Spleen (tissue), 10 donors: ENCODE measurements around the gene GNPTG. TPM values are rescaled to one million over a fixed set of nuclear protein-coding genes. Genes with fewer than 3 reads are reported as not detected.

Experiments used
- polyA plus RNA-seq, 3 donors: library from polyadenylated mRNA; stranded (reverse); fragments of 200-250 nt; gene quantifications; one replicate each; pipeline ENCODE4 v1.2.1, GENCODE V29; 2013
- total RNA-seq, 7 donors: library from RNA; depleted of rRNA in 3 of 7; stranded (reverse); fragments of >200 nt in 3 of 7; fragmentation: NEBNext Ultra II Directional in 4 of 7; extraction: Animal tissue kit (Norgen Biotek cat#: 25700) in 4 of 7; gene quantifications; one replicate each; pipeline versions ENCODE4 v1.1.0 to v1.2.1, GENCODE V29; 2016 to 2021
- donor health status: healthy with polysubstance abuse.
- donor health status: DM: no; HTN: no; CAD: no; lungs with moderate emphysema.
- donor health status: DM: no; HTN: no; CAD: no.
- donor health status: Bipolar disorder and iron deficiency.
- donor health status: healthy.
- donor health status: DM: no; HTN: no; CAD: no.
- donor health status: DM: yes; HTN: yes; CAD: no.

Gene GNPTG
- total and polyA plus RNA-seq, 10 donors: 55.6 to 80.6 (median 65.4) TPM

Other genes starting within 250 kb of the GNPTG start
- gene CACNA1H, start 198.8 kb upstream of the GNPTG start, total RNA-seq: 1 to 10 TPM in 3 of 7 donors, under 1 TPM in 4; 0.33 to 2.1 (median 0.91) TPM
- 1 to 10 TPM in 1 of 3 donors, under 1 TPM in 2; 0.35 to 1.1 (median 0.39) TPM for gene CACNA1H, start 198.8 kb upstream of the GNPTG start, polyA plus RNA-seq
- gene TPSG1, start 126.7 kb upstream of the GNPTG start, total RNA-seq: under 1 TPM in 1 of 7 donors, not detected in 6; 0.46 TPM
- gene TPSG1, start 126.7 kb upstream of the GNPTG start, polyA plus RNA-seq: not detected
- gene TPSB2, start 121.7 kb upstream of the GNPTG start, total RNA-seq: 1 to 10 TPM in 4 of 7 donors, not detected in 3; 1.1 to 8.2 (median 4.5) TPM
- under 1 TPM in 2 of 3 donors, not detected in 1; 0.29 to 0.50 TPM for gene TPSB2, start 121.7 kb upstream of the GNPTG start, polyA plus RNA-seq
- gene TPSAB1, start 111.2 kb upstream of the GNPTG start, total RNA-seq: 10 to 100 TPM in 2 of 7 donors, 1 to 10 TPM in 3, under 1 TPM in 1, not detected in 1; 0.60 to 17.9 (median 1.8) TPM
- gene TPSAB1, start 111.2 kb upstream of the GNPTG start, polyA plus RNA-seq: under 1 TPM; 0.26 to 0.65 (median 0.59) TPM
- under 1 TPM in 1 of 7 donors, not detected in 6; 0.76 TPM for gene TPSD1, start 95.9 kb upstream of the GNPTG start, total RNA-seq
- gene TPSD1, start 95.9 kb upstream of the GNPTG start, polyA plus RNA-seq: under 1 TPM in 1 of 3 donors, not detected in 2; 0.11 TPM
- 100 to 1,000 TPM; 101 to 142 (median 129) TPM for gene UBE2I, start 42.3 kb upstream of the GNPTG start, total RNA-seq
- 10 to 100 TPM; 78.1 to 94.9 (median 83.7) TPM for gene UBE2I, start 42.3 kb upstream of the GNPTG start, polyA plus RNA-seq
- 10 to 100 TPM in 2 of 7 donors, 1 to 10 TPM in 5; 5.0 to 15.7 (median 6.7) TPM for gene BAIAP3, start 18.3 kb upstream of the GNPTG start, total RNA-seq
- 1 to 10 TPM; 2.7 to 7.3 (median 3.0) TPM for gene BAIAP3, start 18.3 kb upstream of the GNPTG start, polyA plus RNA-seq
- 10 to 100 TPM; 31.1 to 73.1 (median 41.5) TPM for gene TSR3, start 53 bp upstream of the GNPTG start, total RNA-seq
- 10 to 100 TPM; 38.0 to 65.9 (median 55.2) TPM for gene TSR3, start 53 bp upstream of the GNPTG start, polyA plus RNA-seq
- gene UNKL, start 62.8 kb downstream of the GNPTG start, total RNA-seq: 10 to 100 TPM; 34.8 to 80.0 (median 51.6) TPM
- gene UNKL, start 62.8 kb downstream of the GNPTG start, polyA plus RNA-seq: 10 to 100 TPM in 1 of 3 donors, 1 to 10 TPM in 2; 6.6 to 17.1 (median 8.2) TPM
- gene UQCC4, start 68.8 kb downstream of the GNPTG start, total RNA-seq: 10 to 100 TPM in 6 of 7 donors, 1 to 10 TPM in 1; 7.9 to 13.5 (median 10.7) TPM
- gene UQCC4, start 68.8 kb downstream of the GNPTG start, polyA plus RNA-seq: 10 to 100 TPM; 20.9 to 33.9 (median 23.4) TPM
- 1 to 10 TPM in 1 of 7 donors, under 1 TPM in 1, not detected in 5; 0.73 to 1.3 TPM for gene PERCC1, start 79.1 kb downstream of the GNPTG start, total RNA-seq
- gene PERCC1, start 79.1 kb downstream of the GNPTG start, polyA plus RNA-seq: under 1 TPM in 1 of 3 donors, not detected in 2; 0.11 TPM
- 1 to 10 TPM; 1.6 to 6.4 (median 3.8) TPM for gene CCDC154, start 92.6 kb downstream of the GNPTG start, total RNA-seq
- 10 to 100 TPM in 2 of 3 donors, 1 to 10 TPM in 1; 8.3 to 18.2 (median 10.8) TPM for gene CCDC154, start 92.6 kb downstream of the GNPTG start, polyA plus RNA-seq
- gene CLCN7, start 123.1 kb downstream of the GNPTG start, total RNA-seq: 100 to 1,000 TPM in 6 of 7 donors, 10 to 100 TPM in 1; 76.5 to 146 (median 127) TPM
- gene CLCN7, start 123.1 kb downstream of the GNPTG start, polyA plus RNA-seq: 100 to 1,000 TPM in 1 of 3 donors, 10 to 100 TPM in 2; 43.2 to 117 (median 59.6) TPM
- gene PTX4, start 137.0 kb downstream of the GNPTG start, total RNA-seq: under 1 TPM in 5 of 7 donors, not detected in 2; 0.23 to 0.85 (median 0.60) TPM
- under 1 TPM in 2 of 3 donors, not detected in 1; 0.03 to 0.19 TPM for gene PTX4, start 137.0 kb downstream of the GNPTG start, polyA plus RNA-seq
- gene TELO2, start 141.4 kb downstream of the GNPTG start, total RNA-seq: 10 to 100 TPM; 28.5 to 64.2 (median 44.0) TPM
- gene TELO2, start 141.4 kb downstream of the GNPTG start, polyA plus RNA-seq: 100 to 1,000 TPM in 1 of 3 donors, 10 to 100 TPM in 2; 60.3 to 110 (median 83.5) TPM
- 10 to 100 TPM; 12.6 to 47.1 (median 26.9) TPM for gene TMEM204, start 181.7 kb downstream of the GNPTG start, total RNA-seq
- gene TMEM204, start 181.7 kb downstream of the GNPTG start, polyA plus RNA-seq: 10 to 100 TPM; 10.1 to 21.0 (median 13.6) TPM